Caco-2 (cell line): ENCODE measurements around the gene POLD4. TPM values are rescaled to one million over a fixed set of nuclear protein-coding genes. Genes with fewer than 3 reads are reported as not detected.
A peak's percentile ranks its signal among the peaks of the same experiment; 100 is the strongest.

Experiments used
- BruUV-seq: library from RNA; stranded (reverse); fragments of 400-500 nt; replicated peaks from 2 replicates; lab custom pipeline; 2021; lab: Mats Ljungman, UMichigan
- CTCF ChIA-PET: fragments of 300-600 bp; sonication (Branson Sonifier 250); formaldehyde crosslinking; loops from one replicate; lab custom pipeline; 2022; ENCODE audit warnings: antibody characterized with exemption; lab: Charles Lee
- POLR2A ChIA-PET: fragments of 300-600 bp; sonication (Branson Sonifier 250); formaldehyde crosslinking; loops from one replicate; lab custom pipeline; 2022; ENCODE audit warnings: antibody characterized with exemption; lab: Charles Lee
- DNase-seq, 2 experiments: peaks; one replicate each; pipeline versions ENCODE4 v3.0.0 to v3.0.0-alpha.2; 2020 to 2022
- H3K27me3 ChIP-seq: replicated peaks from 2 replicates; pipeline ENCODE4 v1.6.0; 2011; ENCODE audit warnings: low read length; ENCODE audit not compliant: control insufficient read depth, insufficient read depth
- H3K36me3 ChIP-seq: 2 replicates; pipeline ENCODE4 v1.5.1; 2011; ENCODE audit warnings: low read length; ENCODE audit not compliant: control insufficient read depth, insufficient read depth
- H3K4me1 ChIP-seq: fragments of 250-450 bp; sonication (Bioruptor Pico); 2 replicates; pipeline ENCODE4 v1.5.1; 2020; ENCODE audit warnings: mild to moderate bottlenecking
- H3K4me3 ChIP-seq: 2 replicates; pipeline ENCODE4 v1.5.1; 2011; ENCODE audit warnings: low read depth, mild to moderate bottlenecking, control low read depth, low read length
- H3K9me3 ChIP-seq: fragments of 250-450 bp; sonication (Bioruptor Pico); 2 replicates; pipeline ENCODE4 v1.5.1; 2020; ENCODE audit warnings: mild to moderate bottlenecking, moderate library complexity
- H3K27ac Mint-ChIP-seq: one replicate; pipeline ENCODE4 v1.8.0; 2022; ENCODE audit warnings: mixed read lengths; ENCODE audit not compliant: unreplicated experiment
- H3K27me3 Mint-ChIP-seq: one replicate; pipeline ENCODE4 v1.8.0; 2022; ENCODE audit warnings: mixed read lengths; ENCODE audit not compliant: insufficient read depth, unreplicated experiment
- H3K36me3 Mint-ChIP-seq: one replicate; pipeline ENCODE4 v1.8.0; 2022; ENCODE audit warnings: mild to moderate bottlenecking, mixed read lengths; ENCODE audit not compliant: insufficient read depth, unreplicated experiment
- H3K4me1 Mint-ChIP-seq: one replicate; pipeline ENCODE4 v1.8.0; 2022; ENCODE audit warnings: low read depth, mixed read lengths; ENCODE audit not compliant: unreplicated experiment
- H3K4me3 Mint-ChIP-seq: one replicate; pipeline ENCODE4 v1.8.0; 2022; ENCODE audit warnings: mild to moderate bottlenecking, moderate library complexity, mixed read lengths; ENCODE audit not compliant: unreplicated experiment
- H3K9me3 Mint-ChIP-seq: one replicate; pipeline ENCODE4 v1.8.0; 2022; ENCODE audit warnings: mixed read lengths; ENCODE audit not compliant: unreplicated experiment
- intact Hi-C: fragments of 100-400 bp; cut with micrococcal nuclease; formaldehyde crosslinking; loops from one replicate; pipeline ENCODE4 v1.10.0; 2022; ENCODE audit not compliant: unreplicated experiment
- total RNA-seq: library from RNA; stranded (reverse); gene quantifications from 2 replicates; pipeline ENCODE4 v1.2.3, GENCODE V29; 2022
- TF ChIP-seq, protein P1 (sequence below), 2 experiments: fragments of 200-600 bp in 1 of 2; IDR thresholded peaks; 1 replicate in 1 of 2; 2 replicates in 1 of 2; pipeline versions ENCODE4 v1.5.1 to v1.8.0; 2011 to 2022; ENCODE audit warnings: antibody characterized with exemption in 1 of 2, control low read depth in 1 of 2, inconsistent platforms in 1 of 2, low read depth in 1 of 2, low read length in 1 of 2, mild to moderate bottlenecking in 1 of 2, moderate library complexity in 1 of 2; ENCODE audit not compliant: insufficient read depth in 1 of 2, severe bottlenecking in 1 of 2, unreplicated experiment in 1 of 2

The POLD4 gene
- total RNA-seq, 1 experiment from 2014 or later = 29.8 TPM

DNA sequence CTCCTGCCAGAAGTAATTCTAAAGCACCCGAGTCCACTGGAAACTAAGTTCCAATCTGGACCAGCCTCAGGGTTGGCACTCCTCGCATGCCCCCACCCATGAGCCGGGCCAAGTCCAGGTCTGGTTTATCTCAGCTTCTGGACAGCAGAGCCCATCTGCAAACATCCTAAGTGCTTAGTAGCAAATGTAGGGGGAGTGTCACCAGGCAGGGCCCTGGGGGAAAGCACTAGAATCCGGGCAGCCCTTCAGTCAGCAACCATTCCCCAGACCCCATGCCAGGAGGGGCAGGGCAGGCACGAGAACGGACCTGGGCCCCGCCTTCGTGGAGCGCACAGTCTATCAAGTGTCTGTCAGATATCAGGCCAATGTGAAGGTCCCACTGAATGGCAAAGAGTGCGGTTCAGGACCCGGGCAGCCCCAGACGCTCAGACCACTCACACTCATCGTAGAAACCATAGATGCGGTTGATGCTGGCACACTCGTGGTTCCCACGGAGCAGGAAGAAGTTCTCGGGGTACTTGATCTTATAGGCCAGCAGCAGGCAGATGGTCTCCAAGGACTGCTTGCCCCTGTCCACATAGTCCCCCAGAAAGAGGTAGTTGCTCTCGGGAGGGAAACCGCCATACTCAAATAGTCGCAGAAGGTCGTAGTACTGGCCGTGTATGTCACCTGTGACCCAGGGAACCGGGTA, 47.0 kb upstream of the POLD4 start:
- Mint-ChIP-seq H3K9me3 (no peaks in the 10 kb centered on the region), H3K27ac (peak overlapping the region; percentile 74), H3K27me3 (no peaks in the 10 kb centered on the region), H3K36me3 (peaks cover 55% of the 10 kb centered on the region), H3K4me3 (peak overlapping the region; percentile 75), H3K4me1 (peaks cover 8% of the 10 kb centered on the region)
- ChIA-PET CTCF (interaction anchor here (0.6 to 2.5 kb wide), 16 partner anchors 8 to 207 kb away, joined by 3 to 73 read pairs (median 16); partner anchors contain the start of genes AIP, CARNS1, CLCF1 and POLD4), POLR2A (interaction anchor here (1.1 to 2.8 kb wide), 8 partner anchors 9 to 230 kb away, joined by 3 to 63 read pairs (median 9); partner anchors contain the start of genes NUDT8, POLD4, RAD9A and RPS6KB2)
- TF ChIP-seq, protein P1, sequence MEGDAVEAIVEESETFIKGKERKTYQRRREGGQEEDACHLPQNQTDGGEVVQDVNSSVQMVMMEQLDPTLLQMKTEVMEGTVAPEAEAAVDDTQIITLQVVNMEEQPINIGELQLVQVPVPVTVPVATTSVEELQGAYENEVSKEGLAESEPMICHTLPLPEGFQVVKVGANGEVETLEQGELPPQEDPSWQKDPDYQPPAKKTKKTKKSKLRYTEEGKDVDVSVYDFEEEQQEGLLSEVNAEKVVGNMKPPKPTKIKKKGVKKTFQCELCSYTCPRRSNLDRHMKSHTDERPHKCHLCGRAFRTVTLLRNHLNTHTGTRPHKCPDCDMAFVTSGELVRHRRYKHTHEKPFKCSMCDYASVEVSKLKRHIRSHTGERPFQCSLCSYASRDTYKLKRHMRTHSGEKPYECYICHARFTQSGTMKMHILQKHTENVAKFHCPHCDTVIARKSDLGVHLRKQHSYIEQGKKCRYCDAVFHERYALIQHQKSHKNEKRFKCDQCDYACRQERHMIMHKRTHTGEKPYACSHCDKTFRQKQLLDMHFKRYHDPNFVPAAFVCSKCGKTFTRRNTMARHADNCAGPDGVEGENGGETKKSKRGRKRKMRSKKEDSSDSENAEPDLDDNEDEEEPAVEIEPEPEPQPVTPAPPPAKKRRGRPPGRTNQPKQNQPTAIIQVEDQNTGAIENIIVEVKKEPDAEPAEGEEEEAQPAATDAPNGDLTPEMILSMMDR (IDR thresholded peaks at IDR 0.05; ENCODE audit: insufficient read depth in 1 of 2, low read depth in 1 of 2, low read length in 1 of 2, severe bottlenecking in 1 of 2, unreplicated experiment in 1 of 2) = no peak
- H3K27me3 ChIP-seq = no peaks in the 10 kb centered on the region
- DNase-seq = no peak
- BruUV-seq = no TSS peak
- H3K9me3 ChIP-seq = no peaks in the 10 kb centered on the region
- H3K4me1 ChIP-seq = peaks cover 14% of the 10 kb centered on the region
- intact Hi-C loops = loop anchor here (2.0 to 5.0 kb wide), 3 partner anchors 28 to 107 kb away; partner anchors contain the start of genes AIP, CDK2AP2, PITPNM1 and RPS6KB2
- H3K4me3 ChIP-seq = peak overlapping the region; percentile 69
- peaks cover 18% of the 10 kb centered on the region for H3K36me3 ChIP-seq

DNA sequence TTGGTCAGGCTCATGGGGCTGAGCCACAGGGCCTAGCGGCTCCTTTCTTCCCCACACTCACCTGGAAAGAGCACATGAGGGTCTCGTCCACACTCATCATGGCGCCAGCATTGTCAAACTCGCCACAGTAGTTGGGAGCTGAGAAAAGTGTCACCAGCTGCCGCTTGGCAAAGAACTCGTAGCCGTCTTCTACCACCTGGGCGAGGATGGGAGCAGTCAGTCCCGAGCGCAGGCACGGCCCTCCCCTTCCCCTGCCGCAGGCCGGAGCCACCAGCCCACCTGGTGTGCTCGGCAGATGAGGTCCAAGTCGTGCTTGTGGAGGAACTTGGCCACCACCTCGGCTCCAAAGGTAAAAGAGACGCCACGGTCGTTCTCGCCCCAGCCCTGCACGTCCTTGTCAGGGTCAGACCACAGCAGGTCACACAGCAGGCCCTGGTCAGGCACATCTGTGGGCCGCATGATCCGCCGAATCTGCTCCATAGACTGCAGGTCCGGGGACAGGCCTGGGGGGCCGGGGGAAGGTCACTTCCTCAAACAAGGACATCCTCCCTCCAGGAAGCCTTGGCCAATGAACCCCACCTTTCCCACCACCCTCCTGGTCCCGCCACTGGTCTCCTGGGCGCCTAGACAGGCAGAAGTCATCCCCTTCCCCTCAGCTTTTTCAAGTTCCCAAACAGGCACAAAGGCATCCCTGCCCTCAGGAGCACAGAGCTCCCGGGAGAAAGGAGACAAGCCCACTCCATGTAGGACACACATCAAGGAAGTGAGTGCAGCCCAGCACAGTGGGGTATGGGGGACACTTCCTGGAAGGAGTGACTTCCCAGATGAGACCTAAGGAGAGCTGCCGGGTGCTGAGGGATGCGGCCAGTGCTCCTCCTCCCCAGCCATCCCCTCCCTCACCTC, 45.6 kb upstream of the POLD4 start:
- DNase-seq = no peak
- no peak overlapping the region for H3K4me3 ChIP-seq
- peak overlapping the region; percentile 11 for H3K4me3 Mint-ChIP-seq
- no peaks in the 10 kb centered on the region for H3K27me3 Mint-ChIP-seq
- H3K4me1 Mint-ChIP-seq = peaks cover 8% of the 10 kb centered on the region
- H3K36me3 Mint-ChIP-seq = peaks cover 67% of the 10 kb centered on the region
- no TSS peak for BruUV-seq
- CTCF ChIA-PET = no interaction called here
- intact Hi-C loops = no loop called here
- POLR2A ChIA-PET = interaction anchor here (0.6 kb wide), 1 partner anchor 25 kb away, joined by 4 read pairs; no protein-coding TSS in a partner anchor
- no peaks in the 10 kb centered on the region for H3K9me3 ChIP-seq
- H3K4me1 ChIP-seq = peaks cover 14% of the 10 kb centered on the region
- H3K36me3 ChIP-seq = peaks cover 18% of the 10 kb centered on the region
- TF ChIP-seq, protein P1 (IDR thresholded peaks at IDR 0.05; ENCODE audit: insufficient read depth in 1 of 2, low read depth in 1 of 2, low read length in 1 of 2, severe bottlenecking in 1 of 2, unreplicated experiment in 1 of 2) = no peak
- H3K27me3 ChIP-seq = no peaks in the 10 kb centered on the region
- no peak overlapping the region for H3K27ac Mint-ChIP-seq
- no peaks in the 10 kb centered on the region for H3K9me3 Mint-ChIP-seq
